UCSD-AML1 (cell line): Measurements from ENCODE around the gene GLCCI1.

Experiments used
- DNase-seq: peaks from one replicate; lab custom pipeline; 2025; ENCODE audit not compliant: unreplicated experiment; lab: John Stamatoyannopoulos, UW

The GLCCI1 gene

DNA sequence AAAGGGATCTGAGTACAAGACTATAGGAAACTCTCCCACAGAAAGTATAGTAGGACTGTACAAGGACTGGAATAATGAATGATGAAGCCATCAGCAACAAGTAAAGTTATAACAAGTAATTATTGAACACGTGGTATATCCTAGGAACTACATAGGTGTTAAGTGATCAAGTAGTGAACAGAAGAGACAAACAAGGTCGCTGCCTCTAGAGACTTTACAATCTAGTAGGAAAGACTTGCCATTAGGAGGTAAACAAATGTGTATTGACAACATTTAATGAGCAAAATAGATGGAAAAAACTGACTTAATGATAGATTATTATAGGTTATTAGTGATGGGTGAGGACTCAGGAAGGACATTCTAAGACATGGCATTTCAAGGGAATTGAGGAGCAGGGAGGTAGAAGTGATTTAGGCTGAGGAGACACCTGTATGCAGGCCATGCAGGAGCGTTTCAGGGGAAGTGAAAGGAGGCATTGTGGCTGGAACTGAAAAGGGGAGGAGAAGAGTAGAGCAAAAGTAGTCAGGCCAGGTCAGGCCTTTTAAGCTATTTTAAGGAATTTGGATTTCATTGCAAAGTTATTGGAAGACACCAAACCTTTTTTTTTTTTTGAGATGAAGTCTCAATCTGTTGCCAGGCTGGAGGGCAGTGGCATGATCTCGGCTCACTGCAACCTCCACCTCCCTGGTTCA is 8.5 kb upstream of the GLCCI1 start:
- no peak for DNase-seq

DNA sequence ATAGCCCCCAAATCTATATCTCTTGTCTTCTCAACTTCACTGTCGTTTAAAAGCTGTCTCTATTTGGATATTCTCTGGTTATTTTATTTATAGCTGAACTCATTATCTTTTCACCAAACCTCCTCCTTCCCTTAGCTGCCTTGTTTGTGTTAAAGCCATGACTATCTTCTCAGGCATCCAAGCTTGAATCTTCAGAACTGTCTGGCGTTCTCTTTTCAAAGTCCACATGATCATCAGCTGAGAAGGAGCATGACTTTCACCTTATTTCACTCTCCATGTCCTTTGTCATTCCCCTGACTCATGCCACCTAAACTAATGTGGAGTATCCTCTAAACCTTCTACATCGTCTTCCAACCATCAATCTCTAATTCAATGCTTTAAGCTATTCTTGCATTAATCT is 5.7 kb upstream of the GLCCI1 start:
- no peak for DNase-seq

DNA sequence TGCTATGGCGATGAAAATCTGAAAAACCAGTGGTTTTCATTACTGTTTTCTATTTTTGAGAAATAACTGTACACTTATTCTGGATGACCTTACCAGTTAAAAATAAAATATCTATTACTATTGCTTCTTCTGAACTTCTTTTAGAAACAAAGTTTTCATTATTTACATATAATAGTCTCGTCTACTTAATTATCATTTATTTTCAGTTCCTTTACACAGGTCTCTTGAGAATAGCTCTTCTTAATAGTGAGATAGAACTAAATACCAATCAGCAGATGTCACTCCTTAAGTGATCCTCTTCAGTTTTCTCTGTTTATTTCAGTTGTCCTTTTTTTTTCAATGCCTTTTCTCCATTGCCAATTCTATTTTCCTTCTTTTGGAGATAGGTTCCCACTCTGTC is 4.3 kb upstream of the GLCCI1 start:
- no peak for DNase-seq

DNA sequence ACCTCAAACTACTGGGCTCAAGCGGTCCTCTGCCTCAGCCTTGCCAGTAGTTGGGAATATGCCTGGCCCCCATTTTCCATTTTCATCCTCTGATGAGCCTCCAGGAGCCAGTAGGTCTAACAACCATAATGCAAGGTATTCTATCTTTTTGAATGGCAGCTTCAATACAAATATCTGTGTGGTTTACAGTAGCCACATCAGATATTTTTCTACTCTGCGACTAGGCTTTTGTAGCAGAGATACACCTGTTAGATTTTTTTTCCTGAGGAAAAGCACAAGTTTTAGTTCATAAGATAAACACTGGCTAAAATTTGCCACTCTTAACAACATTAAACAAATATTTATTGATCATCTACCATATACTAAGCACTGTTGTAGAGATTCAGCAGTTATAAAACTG is 3.9 kb upstream of the GLCCI1 start:
- DNase-seq: no peak

DNA sequence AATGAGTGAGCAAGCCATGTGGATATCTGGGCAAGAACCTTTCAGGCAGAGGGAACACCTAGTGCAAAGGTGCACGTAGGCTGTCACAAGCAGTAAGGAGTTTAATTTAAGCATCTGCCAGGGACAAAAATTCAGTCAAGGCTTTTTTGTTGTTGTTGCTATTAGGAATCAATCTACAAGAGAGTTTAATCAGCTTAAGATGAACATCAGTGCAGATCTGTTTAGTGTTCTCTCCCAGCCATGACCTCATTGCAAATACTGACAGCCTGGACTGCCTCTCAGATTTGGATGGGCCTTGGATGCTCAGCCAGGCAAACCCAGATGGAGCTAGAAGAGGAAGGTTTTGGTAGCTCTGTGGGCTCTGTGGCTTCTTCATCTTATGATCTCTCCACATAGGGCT is 3.3 kb upstream of the GLCCI1 start:
- no peak for DNase-seq

DNA sequence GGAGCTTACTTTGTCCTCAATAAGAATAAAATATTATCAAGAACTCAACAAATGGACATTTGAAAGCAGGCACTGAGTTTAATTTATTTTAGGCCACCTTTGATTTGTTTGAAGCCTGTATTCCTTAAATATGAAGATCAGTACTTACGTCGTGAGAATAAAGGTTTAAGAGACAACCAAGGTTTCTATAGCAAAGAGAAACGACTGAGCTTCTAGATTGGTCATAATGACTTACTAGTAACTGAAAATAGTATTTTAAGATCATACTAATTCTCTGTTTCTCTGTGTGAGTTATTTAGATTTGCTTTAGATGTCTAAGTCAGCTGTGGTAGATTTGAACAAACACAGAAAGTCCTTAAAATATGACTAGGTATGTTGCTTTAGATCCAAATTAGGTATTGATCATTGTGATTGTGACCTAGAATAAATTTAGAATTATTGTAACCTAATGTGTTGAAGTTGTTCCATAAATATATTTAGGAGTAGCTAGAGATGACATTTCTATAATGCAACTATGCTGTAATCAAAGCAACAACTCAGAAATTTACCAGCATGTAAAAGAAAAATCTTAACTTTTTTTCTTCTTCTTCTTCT is 2.4 kb upstream of the GLCCI1 start:
- no peak for DNase-seq

DNA sequence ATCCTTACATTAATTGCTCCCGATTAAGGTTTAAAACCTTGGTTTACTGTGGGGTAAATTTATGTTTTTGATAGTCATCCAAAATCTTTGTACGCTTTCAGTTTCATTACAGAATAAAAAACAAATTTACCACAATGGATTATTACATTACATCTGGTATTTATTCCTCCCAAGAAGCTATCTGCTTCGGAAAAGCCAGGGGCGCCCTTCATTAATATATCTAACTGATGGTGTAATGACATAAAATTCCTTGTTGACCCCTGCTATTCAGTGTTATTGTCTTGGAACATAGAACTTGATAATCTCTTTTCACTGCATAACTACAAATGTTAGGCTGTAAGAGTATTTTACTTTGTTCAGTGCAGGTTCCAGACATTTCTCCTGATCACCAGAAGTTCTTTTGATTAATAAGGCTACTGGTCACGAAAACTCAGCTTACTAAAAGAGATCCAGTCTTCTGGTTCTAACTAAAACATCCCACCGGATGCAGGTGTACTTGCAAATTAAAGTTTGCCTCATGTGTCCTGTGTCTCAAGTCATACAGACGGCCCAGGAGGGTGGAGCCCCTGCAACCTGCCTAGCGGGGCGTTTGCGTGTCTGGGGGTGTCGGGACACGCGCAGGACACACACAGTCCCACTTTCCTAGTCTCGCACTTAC is 581 bp upstream of the GLCCI1 start:
- no peak for DNase-seq

DNA sequence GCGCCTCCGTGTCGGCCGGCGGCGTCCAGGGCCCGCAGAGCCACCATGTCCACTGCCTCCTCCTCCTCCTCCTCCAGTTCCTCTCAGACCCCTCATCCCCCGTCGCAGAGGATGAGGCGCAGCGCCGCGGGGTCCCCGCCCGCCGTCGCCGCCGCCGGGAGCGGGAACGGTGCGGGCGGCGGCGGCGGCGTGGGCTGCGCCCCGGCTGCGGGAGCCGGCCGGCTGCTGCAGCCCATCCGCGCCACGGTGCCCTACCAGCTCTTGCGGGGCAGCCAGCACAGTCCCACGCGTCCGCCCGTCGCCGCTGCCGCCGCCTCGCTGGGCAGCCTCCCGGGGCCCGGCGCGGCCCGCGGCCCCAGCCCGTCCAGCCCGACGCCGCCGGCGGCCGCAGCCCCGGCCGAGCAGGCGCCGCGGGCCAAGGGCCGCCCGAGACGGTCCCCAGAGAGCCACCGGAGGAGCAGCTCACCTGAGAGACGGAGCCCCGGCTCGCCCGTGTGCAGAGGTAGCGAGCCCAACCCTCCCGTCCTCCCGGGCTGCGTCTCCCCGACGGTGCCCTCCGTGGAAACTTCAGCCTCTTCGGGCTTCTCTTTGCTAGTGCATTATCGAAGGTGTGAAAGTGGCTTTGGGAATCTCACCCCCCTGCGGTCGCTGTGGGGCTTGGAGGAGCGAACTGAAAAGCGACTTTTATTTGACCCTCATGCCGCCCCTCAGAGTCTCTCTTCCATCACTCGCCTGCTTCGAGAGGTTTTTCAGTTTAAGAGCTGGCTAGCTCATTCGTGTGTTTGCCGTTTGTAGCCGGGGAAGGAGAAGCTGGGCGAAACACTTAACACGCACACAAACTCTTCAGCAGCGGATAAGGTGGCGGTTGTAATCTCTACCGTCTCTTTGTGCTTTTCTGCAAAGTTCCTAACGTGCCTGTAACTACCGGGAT is 975 bp downstream of the GLCCI1 start:
- peak; percentile 31 for DNase-seq

DNA sequence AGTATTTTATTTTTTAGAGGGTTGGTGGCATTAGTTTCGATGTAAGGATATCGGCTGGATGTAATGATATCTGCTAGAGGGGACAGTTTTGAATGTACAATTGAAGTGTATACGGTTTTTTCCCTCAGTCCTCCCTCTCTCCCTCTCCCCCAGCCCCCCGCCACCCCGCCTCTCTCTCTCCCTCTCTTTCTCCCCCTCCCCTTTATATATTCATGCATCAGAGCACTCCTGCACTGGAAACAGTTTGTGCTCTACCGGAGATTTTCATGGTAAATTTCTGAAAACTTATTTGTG is 1.6 kb downstream of the GLCCI1 start:
- no peak for DNase-seq

DNA sequence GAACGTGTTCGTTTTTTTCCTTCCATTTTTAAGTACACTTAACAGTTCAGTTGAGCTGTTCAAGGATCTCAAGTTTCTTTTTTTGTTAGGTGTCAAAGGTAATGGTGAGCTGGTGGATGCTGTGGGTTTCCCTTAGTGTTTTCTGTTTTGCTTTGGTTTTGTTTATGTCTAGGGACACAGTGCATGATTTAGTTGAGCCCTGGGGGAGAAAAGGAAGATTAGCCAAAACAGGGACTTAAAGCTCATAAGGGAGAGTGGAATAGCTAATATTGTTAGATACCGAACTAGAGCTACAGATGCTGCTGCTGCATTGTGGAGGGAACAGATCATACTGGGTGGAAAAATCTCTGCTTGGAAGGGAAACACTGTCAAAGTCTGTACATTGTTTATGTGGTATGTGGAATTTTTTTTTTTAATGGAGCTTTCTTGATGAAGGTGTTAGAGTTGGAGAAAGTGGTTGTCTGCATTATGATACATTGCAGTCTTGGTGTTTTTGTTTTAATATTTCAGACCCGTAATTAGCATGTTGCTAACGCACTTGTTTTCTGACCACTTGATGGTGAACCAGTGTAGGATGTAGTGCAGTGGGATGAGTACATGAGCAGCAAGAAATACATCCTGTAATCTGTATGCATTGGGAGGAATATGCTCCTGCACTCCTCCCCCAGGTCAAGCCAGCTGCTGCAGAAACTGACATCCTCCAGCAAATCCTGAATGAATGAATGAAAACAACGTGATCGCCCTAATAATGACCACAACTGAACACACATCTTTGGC is 2.1 kb downstream of the GLCCI1 start:
- DNase-seq: no peak

DNA sequence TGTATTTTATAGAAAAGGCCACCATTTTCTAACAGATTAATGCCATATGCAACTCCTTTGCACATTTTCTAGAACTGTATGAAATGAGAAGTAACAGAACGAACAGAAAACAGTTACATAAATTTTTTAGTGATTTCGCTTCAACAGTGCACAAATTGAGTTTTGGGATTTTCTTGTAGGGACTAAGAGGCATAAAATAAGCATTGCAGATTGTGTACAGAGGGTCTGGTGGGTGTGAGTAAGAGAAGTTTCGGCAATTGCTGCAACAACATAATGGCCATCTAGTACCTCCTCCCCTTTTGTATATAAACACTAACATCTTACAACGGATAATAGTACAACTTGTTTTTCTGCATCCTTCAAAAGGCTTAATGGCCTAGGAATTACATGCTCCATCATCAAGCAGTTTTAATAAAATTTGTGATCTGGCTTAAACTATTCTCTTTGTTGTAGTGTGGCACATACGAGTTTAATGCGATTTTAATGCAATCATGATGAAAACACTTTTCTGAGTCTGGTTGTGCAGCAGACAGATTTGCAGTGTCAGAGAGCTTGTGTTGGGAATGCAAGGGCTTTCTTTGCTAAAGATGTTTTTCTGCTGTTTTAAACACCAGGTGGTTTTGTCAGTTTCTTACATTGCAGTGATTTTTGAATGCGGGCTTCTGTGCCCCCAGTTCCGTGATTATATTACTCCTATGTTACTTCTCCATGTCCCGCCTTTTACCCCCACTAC is 2.9 kb downstream of the GLCCI1 start:
- DNase-seq: no peak

DNA sequence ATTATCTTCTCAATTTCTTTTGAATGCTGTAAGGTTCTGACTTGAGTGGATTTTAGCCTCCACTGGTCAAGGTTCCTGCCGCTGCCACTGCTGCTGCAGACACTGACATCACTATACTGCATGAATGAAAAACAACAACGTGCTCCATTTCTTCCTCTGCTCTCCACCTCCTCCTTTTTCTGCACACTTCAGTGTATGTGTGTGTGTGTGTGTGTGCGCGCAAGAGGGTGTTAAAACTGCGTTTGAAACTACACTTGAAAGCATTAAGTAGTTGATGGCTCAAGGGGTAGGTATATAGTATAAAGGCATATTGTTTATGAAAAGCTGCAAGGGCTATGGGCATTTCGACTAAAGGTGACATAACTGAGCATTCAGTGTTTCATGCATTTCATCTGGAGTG is 3.5 kb downstream of the GLCCI1 start:
- no peak for DNase-seq

DNA sequence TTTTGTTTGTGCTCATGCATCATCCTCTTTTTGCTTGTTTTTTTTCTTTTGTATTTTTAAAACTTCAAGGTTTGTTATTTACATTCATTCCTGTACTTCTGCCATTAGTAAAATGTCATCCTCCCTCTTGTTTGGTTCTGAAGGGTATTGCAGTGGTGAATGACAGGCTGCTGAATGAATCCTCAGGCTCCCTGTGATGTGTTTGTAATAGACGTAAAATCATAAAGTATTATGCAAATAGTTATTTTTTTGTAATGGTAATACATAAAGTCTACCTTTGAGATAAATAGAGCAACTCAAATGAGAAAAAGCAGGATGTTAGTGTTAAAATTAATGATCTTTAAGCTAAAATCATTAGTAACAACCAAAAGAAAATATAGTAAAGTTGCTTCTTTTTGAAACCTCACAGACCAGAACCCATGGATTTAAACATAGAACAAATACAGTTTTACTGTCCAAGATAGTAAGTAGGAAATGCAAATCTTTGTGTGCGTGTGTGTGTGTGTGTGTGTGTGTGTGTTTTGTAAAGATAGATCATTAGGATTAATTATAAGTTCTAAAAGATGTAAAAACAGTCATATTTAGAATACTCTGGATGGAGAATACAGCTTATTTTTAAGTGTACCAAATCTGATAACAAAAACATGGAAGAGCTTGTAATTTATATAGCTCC is 4.5 kb downstream of the GLCCI1 start:
- DNase-seq: no peak

DNA sequence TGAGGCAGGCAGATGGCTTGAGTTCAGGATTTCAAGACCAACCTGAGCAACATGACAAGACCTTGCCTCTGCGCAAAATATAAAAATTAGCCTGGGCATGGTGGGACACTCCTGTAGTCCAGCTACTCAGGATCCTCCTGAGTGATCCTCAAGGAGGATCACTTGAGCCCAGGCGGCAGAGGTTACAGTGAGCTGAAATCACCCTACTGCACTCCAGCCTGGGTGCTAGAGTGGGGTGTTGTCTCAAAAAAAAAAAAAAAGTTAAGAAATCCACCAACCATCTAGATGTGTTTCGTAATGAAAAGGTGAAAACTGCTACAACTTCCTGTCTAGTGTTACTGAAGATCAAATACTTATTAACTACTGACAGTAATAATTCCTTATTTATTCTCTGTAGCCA is 8.1 kb downstream of the GLCCI1 start:
- no peak for DNase-seq

DNA sequence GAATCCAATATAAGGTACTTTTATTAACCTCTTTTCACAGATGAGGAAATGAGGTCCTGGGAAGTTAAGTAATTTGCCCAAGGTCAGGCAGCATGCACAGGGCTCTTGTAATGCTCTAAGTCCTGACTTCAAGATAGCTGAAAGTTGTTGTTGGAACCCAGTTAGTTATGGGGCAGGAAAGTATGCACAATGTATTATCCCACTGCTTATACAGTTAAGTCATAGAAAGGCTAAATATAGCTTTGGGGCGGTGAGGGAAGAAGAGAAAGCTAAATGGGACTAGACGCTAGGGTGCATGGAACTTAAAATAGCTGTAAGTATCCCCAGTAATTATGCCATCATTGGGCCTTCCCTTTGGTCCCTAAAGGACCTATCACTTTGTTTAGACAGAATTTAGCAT is 9.2 kb downstream of the GLCCI1 start:
- DNase-seq: no peak

DNA sequence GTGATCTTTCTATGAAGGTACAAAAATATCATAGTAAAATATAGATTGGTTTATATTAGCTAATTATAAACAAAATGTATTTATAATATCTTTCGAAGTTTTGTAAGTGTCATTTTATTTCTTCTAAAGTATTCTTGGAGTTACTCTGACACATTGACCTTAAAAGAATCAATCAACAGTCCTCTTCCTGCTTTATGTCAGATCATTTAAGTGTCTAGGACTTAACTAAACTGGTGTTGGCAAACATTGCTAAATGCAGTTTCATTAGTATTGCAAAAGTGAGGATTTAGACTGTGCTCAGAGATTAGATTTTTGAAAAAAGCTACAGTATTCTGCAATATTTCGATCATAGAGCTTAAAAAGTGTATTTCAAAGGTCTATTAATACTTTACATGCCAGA is 10.3 kb downstream of the GLCCI1 start:
- no peak for DNase-seq

DNA sequence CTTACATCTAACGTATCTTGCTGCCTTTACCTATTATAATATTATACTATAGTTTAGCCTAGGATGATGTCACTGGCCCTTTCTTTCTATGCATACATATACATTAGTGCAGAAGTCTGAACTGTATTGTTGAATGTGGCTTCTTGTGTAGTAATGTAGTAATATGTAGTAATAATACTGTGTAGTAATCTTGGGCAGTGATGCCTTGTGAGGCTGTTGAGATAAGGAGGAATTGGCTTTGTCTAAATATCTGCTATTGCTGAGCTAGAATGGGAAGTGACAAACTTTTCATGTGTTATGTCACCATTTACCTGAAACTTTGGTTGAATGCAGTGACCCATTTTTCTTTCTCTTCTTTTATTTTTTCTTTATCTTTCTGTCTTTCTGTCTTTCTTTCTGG is 11.0 kb downstream of the GLCCI1 start:
- DNase-seq: no peak

DNA sequence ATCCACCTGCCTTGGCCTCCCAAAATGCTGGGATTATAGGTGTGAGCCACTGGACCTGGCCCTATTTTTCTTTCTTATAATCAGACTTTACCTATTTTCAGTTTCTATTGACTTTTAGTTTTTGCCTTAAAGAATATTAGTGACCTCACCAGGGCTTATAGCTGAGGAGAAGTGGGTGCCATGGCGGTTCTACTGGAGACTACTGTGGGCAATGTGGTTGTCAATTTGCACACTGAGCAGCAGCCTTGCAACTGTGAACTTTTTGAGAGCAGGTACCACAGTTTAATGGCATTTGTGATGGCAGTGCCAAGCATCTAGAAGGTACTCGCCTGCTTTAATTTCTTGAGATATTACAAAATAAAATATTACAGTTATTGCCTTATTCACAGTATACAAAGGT is 11.5 kb downstream of the GLCCI1 start:
- no peak for DNase-seq

DNA sequence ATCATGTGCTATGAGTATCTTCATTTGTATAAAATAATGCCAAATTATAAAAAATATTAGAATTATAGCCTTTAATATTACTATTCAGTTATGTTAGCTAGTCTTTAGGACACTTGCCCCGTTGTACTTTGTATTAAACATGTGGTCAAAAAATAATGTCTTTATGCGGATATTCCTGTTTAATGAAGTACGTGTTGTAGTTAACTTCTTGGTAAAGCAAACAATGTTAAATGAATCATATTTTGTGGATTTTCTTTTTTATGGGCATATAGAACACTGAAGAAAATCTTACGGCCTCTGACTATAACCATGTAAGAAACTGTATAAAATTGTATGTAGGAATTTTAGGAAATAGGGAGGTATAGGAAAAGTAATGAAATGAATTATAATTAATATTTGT is 14.3 kb downstream of the GLCCI1 start:
- no peak for DNase-seq

DNA sequence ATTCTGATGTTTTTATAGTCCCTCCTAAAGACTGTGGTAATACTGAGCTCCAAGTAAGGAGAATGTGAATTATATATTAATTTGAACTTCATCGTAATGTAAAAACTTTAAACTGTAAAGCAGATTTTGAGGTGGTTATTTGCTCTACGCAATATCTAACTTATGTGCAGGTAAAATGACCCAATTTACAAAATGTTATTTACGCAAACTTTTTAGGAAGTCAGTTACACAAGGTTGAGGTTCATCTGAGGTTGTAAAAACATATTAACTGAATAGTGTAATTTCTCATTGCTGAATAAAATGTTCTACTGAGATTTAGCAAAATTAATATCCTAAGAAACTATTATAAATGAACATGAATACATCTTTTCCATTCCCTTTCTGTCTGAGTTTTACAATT is 15.8 kb downstream of the GLCCI1 start:
- DNase-seq: no peak
